GM18499 (cell line): ENCODE measurements around the gene CRISPLD2.

Experiments used
- ATAC-seq: cut with Tn5 transposase; IDR thresholded peaks from one replicate; pipeline ENCODE4 v1.9.1; 2021; ENCODE audit warnings: moderate number of reproducible peaks; ENCODE audit not compliant: insufficient read depth, unreplicated experiment

The CRISPLD2 gene

DNA sequence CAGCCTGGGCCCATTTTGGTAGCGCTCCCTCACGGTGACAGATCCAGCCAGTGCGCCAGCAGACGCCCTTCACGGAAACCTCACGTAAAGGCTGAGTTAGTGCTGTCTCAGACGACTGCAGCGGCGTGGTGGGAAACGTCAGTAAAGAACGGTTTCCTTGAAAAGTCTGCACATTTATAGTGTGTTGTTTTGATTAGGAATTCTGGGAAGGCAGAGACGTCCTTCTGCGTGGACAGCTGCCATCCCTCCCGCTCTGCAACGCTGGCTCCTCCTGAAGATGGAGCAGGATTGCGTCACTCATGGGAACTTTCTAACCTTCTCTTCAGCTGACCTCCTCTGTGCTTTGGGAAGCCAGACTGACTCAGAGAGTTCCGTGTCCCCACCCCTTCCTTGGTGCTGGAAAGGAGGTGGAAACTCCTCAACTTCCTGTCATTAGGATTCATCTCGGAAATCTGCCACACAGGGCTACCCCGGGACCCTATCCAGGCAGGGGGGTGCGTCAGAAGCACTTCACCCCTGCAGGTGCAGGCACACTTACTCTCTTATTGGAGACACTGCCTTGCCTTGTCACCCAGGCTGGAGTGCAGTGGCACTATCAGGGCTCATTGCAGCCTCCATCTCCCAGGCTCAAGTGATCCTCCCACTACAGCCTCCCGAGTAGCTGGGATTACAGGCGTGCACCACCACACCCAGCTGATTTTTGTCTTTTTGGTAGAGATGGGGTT lies 24.3 kb upstream of the CRISPLD2 start:
- no peak for ATAC-seq

DNA sequence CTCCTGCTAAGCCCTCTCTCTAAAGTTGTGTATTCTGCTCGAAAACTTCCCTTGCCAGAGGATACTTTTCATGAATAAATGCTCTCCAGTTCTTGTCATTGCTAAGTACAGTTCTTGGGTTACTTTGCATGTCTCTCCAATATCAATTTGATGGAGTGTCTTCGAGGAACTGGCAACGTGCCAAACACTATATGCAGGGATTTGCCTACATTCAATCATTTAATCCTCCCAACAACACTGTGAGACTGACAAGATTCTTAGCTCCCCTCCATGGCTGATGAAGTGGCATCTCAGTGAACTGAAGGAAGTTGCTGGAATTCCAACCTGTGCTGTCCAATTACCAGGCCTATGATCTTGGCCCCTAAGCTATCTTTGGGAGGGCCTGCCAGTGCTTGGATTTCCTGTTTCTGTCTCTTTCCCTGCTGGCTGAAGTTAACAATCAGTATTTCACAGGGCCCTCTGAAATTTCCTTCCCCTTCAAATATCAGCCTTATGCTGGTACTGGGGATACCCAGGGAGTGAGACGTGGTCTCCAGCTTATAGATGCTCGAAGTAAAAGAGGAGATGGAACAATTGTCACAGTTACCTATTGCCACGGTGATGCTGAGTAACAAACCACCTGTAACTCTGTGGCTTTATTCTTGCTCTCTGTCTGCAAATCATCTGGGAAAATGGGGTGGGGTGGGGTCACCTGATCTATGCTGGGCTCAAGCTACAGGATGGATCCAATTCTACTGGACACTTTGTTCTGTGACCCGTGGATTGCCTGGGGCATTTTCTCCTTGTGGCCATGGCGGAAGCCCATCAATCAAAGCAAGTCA lies 19.4 kb upstream of the CRISPLD2 start:
- ATAC-seq: no peak

DNA sequence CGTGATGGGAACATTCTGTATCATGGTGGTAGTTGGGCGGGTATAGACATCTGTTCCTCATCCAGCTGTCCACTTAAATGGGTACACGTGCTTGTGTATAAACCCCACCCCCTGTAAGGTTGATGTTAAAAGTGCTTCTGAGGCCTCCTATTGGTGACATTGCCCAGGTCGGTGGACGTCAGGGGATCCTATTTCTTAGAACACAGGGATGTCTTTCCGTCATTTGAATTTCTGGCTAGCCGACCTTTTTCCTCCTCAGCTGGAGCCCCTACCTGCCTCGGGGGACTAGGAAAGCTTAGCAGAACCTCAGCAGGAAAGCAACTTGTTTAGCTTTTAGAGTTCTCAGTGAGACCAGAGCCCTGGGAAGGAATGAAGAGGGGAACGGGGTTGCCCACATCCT lies 16.6 kb upstream of the CRISPLD2 start:
- no peak for ATAC-seq

DNA sequence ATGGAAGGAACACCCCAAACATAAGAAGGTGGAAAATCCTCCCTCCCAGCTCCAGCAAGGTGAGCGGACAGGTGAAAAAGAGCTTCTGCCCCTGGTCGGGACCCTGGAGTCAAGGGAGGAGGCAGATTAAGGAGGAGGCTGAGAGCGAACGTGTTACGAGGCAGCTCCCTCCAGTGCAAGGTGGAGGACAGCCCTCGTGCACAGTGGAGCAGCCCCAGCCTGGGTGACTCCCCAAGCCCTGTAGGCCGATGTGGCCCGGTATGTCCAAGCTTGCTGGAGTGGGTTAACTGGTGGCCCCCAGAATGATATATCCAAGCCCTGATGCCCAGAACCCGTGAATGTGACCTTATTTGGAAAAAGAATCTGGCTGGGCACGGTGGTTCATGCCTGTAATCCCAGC lies 15.5 kb upstream of the CRISPLD2 start:
- ATAC-seq: no peak

DNA sequence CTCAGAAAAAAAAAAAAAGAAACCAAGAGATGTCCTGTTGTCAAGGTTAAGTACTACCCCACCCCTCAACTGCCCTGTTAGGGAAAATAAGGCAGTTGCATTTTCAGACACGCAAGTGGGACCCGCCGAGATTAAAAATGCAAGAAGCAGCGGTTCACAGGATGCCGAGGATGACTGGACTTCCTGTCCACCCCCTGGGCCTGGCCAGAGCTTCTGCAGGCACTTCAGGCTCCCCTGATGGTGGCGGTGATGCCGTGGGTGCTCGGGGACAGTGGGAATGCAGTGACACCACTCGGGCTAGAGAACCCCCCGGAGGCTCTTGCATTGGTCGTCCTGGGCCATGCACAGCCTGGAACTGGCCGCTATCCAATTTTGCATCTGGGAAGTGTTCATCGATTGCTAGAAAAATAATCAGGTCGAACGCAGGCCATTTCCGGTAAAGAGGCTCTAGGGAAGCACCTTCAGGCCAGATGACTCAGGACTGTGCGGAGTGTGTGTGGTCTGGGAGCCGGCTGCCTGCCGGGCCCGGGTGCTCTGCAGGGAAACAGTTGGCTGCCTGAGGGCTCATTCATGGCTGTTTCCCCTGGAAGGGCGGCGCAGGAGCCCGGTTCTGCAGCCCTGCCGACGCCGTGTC lies 13.4 kb upstream of the CRISPLD2 start:
- no peak for ATAC-seq

DNA sequence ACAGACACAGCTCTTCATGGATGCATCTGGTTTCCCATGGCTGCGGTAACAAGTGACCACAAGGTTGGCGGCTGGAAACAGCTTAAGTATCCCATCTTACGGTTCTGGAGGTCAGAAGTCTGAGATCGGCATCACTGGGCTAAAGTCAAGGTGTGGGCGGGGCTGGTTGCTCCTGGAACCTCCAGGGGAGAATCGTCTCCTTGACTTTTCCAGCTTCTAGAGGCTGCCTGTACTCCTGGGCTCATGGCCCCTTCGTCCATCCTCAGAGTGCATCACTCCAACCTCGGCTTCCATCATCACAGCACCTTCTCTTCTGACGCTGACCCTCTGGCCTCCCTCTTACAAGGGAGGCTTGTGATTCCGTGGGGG lies 12.9 kb upstream of the CRISPLD2 start:
- no peak for ATAC-seq

DNA sequence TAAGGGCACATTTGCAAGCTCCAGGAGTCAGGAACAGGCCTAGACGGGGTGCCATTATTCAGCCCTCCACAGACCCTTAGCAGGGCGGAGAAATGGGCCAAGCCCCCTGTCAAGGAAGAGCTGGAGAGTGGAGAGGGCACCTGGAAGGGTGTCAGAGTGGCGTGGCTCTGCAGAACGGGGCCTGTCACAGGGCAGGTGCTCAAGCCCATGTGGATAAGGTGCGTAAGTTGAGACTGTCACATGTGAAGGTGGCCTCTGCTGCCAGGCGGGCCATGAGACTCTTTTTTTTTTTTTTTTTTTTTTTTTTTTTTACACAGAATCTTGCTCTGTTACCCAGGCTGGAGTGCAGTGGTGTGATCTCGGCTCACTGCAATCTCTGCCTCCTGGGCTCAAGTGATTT lies 12.0 kb upstream of the CRISPLD2 start:
- no peak for ATAC-seq

- ATAC-seq: no peak
Measured at GRCh38 chr16:84808826-84809225, 11.0 kb upstream of the CRISPLD2 start.

- ATAC-seq: no peak
Measured at GRCh38 chr16:84810518-84811273, 9.1 kb upstream of the CRISPLD2 start.

GRCh38 chr16:84811529-84811928 lies 8.3 kb upstream of the CRISPLD2 start:
- ATAC-seq: no peak

- ATAC-seq: no peak
Measured at GRCh38 chr16:84813141-84813934, 6.4 kb upstream of the CRISPLD2 start.

DNA sequence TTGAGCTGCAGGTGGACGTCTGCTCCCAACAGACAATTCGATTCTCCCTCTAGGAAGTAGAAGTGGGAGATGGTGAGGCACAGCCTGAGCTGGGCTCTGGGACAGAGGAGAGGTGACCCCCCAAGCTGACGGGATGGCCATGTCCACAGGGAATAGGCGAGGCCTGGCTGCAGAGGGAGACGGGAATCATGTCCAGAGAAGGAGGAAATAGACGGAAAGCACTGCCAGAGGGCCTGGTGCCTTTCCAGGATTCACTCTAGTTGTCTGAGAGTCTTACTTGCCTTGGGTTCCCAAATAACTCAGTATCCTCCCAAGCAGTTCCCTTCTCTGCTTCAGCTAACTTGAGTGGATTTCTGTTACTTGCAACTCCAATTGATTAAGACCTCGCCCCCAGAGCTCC lies 4.3 kb upstream of the CRISPLD2 start:
- ATAC-seq: no peak

DNA sequence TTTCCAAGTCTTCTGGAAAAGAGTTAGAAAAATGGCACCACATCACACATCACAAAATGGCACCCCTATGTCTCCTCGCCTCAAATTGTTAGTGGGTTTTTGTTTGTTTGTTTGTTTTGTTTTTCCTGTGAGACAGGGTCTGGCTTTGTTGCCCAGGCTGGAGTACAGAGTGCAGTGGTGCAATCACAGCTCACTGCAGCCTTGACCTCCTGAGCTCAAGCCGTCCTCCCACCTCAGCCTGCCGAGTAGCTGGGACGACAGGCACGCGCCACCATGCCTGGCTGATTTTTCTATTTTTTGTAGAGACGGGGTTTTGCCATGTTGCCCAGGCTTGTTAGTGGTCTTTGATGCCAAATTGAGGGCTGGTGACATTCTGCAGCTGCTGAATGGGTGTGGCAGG lies 3.8 kb upstream of the CRISPLD2 start:
- no peak for ATAC-seq

GRCh38 chr16:84816485-84816884 lies 3.3 kb upstream of the CRISPLD2 start:
- ATAC-seq: no peak

- no peak for ATAC-seq
Measured at GRCh38 chr16:84817206-84817605, 2.6 kb upstream of the CRISPLD2 start.

- no peak for ATAC-seq
Measured at GRCh38 chr16:84817613-84818012, 2.2 kb upstream of the CRISPLD2 start.

DNA sequence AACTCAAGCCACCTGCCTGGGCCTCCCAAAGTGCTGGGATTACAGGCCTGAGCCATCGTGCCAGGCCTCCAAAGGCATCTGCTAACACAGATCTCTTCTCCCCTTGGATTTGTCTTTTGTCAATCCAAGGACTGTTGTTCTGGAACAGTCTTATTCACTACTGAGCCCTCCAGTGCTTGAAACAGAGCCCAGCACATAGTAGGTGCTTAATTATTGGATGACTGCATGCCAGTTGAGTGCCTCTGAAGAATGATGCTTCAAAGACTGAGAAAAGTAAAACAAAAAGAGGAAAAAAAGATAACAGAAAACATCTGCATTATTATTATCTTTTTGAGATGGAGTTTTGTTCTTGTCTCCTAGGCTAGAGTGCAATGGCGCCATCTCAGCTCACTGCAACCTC lies 1.7 kb upstream of the CRISPLD2 start:
- no peak for ATAC-seq

GRCh38 chr16:84818989-84819643 lies 669 bp upstream of the CRISPLD2 start:
- no peak for ATAC-seq

DNA sequence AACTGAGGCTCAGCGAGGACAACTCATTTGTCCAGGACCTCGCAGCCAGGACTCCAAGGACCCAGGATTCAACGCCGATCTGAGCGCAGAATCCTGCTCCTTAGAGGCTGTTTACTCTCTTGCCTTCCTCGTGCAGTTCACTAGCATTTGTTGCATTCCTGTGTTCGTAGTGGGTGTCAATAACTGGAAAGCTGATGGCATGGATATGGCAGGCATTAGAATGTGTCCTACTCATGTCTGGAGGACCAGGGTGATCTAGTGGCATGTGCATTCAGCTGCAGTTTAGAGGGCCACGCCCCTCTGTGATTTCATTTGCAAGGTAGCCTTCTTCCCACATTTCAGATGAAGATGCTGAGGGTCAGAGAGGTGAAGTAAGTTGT lies 510 bp downstream of the CRISPLD2 start:
- no peak for ATAC-seq
